ENCODE results near the gene LOXL3.

Gene LOXL3

GRCh38 chr2:74505448-74506246 is 48.1 kb downstream of the LOXL3 start:
- H3K4me3 ChIP-seq (replicated peaks; ENCODE audit: low read depth, low read length), result no peak overlapping the region
- TF ChIP-seq CTCF (IDR thresholded peaks at IDR 0.05; ENCODE audit: insufficient read depth, low read length, poor library complexity, severe bottlenecking), result no peak
- no peaks in the 10 kb centered on the region for H3K27me3 ChIP-seq (replicated peaks; ENCODE audit: control insufficient read depth, insufficient read depth, low read length)
- H3K36me3 ChIP-seq (ENCODE audit: control insufficient read depth, insufficient read depth, low read length), result peaks cover 4% of the 10 kb centered on the region
- no peak for DNase-seq (ENCODE audit: extremely low read depth, insufficient read length)

- DNase-seq (ENCODE audit: extremely low read depth, insufficient read length), result no peak
- H3K27me3 ChIP-seq (replicated peaks; ENCODE audit: control insufficient read depth, insufficient read depth, low read length), result no peaks in the 10 kb centered on the region
- no peak for TF ChIP-seq CTCF (IDR thresholded peaks at IDR 0.05; ENCODE audit: insufficient read depth, low read length, poor library complexity, severe bottlenecking)
Measured at GRCh38 chr2:74504591-74504990, 49.2 kb downstream of the LOXL3 start.

GRCh38 chr2:74503506-74504475 is 50.0 kb downstream of the LOXL3 start:
- H3K36me3 ChIP-seq (ENCODE audit: control insufficient read depth, insufficient read depth, low read length), result peaks cover 4% of the 10 kb centered on the region
- H3K27me3 ChIP-seq (replicated peaks; ENCODE audit: control insufficient read depth, insufficient read depth, low read length), result no peaks in the 10 kb centered on the region; the same call in none of the 2 replicates
- TF ChIP-seq CTCF (IDR thresholded peaks at IDR 0.05; ENCODE audit: insufficient read depth, low read length, poor library complexity, severe bottlenecking), result no peak
- no peak for DNase-seq (ENCODE audit: extremely low read depth, insufficient read length)
- H3K4me3 ChIP-seq (replicated peaks; ENCODE audit: low read depth, low read length), result peak overlapping the region; percentile 71

More at GRCh38 chr2:74504591-74504990, 49.2 kb downstream of the LOXL3 start:
- Histone ChIP-seq H3K4me3 (replicated peaks; ENCODE audit: low read depth, low read length) (no peak overlapping the region), H3K36me3 (ENCODE audit: control insufficient read depth, insufficient read depth, low read length) (peaks cover 4% of the 10 kb centered on the region)

- H3K27me3 ChIP-seq (replicated peaks; ENCODE audit: control insufficient read depth, insufficient read depth, low read length), result peaks cover 2% of the 10 kb centered on the region
- peak; percentile 69 for TF ChIP-seq CTCF (IDR thresholded peaks at IDR 0.05; ENCODE audit: insufficient read depth, low read length, poor library complexity, severe bottlenecking)
- DNase-seq (ENCODE audit: extremely low read depth, insufficient read length), result peak; percentile 83
- peaks cover 4% of the 10 kb centered on the region for H3K36me3 ChIP-seq (ENCODE audit: control insufficient read depth, insufficient read depth, low read length)
- H3K4me3 ChIP-seq (replicated peaks; ENCODE audit: low read depth, low read length), result peak overlapping the region; percentile 71
Measured at GRCh38 chr2:74502720-74503505, 50.8 kb downstream of the LOXL3 start.

GRCh38 chr2:74502147-74502719 is 51.5 kb downstream of the LOXL3 start:
- H3K27me3 ChIP-seq (replicated peaks; ENCODE audit: control insufficient read depth, insufficient read depth, low read length), result peaks cover 2% of the 10 kb centered on the region

More at GRCh38 chr2:74502147-74502719, 51.5 kb downstream of the LOXL3 start:
- no peak for TF ChIP-seq CTCF (IDR thresholded peaks at IDR 0.05; ENCODE audit: insufficient read depth, low read length, poor library complexity, severe bottlenecking)
- no peak for DNase-seq (ENCODE audit: extremely low read depth, insufficient read length)
- Histone ChIP-seq H3K4me3 (replicated peaks; ENCODE audit: low read depth, low read length) (peak overlapping the region; percentile 71), H3K36me3 (ENCODE audit: control insufficient read depth, insufficient read depth, low read length) (peaks cover 4% of the 10 kb centered on the region)
